GM21737 (cell line): ENCODE results near the gene SHISA6.

Source experiments
- ATAC-seq: cut with Tn5 transposase; IDR thresholded peaks from one replicate; pipeline ENCODE4 v1.9.1; 2021; ENCODE audit warnings: mild to moderate bottlenecking, moderate library complexity; ENCODE audit not compliant: unreplicated experiment

SHISA6 gene

GRCh38 chr17:11438673-11439072 lies 197.7 kb downstream of the SHISA6 start:
- no peak for ATAC-seq

GRCh38 chr17:11441004-11441403 lies 200.0 kb downstream of the SHISA6 start:
- ATAC-seq: no peak

GRCh38 chr17:11446316-11446715 lies 205.3 kb downstream of the SHISA6 start:
- no peak for ATAC-seq

GRCh38 chr17:11454096-11454495 lies 213.1 kb downstream of the SHISA6 start:
- no peak for ATAC-seq

- ATAC-seq: no peak
Measured at GRCh38 chr17:11458279-11458678, 217.3 kb downstream of the SHISA6 start.

GRCh38 chr17:11459861-11460331 lies 218.9 kb downstream of the SHISA6 start:
- ATAC-seq: no peak

- no peak for ATAC-seq
Measured at GRCh38 chr17:11461993-11462548, 221.1 kb downstream of the SHISA6 start.

- ATAC-seq: no peak
Measured at GRCh38 chr17:11467639-11468038, 226.6 kb downstream of the SHISA6 start.

GRCh38 chr17:11485336-11486100 lies 244.5 kb downstream of the SHISA6 start:
- no peak for ATAC-seq

- ATAC-seq: no peak
Measured at GRCh38 chr17:11486101-11486867, 245.3 kb downstream of the SHISA6 start.

GRCh38 chr17:11486868-11487310 lies 245.9 kb downstream of the SHISA6 start:
- ATAC-seq: no peak

- no peak for ATAC-seq
Measured at GRCh38 chr17:11487469-11487868, 246.5 kb downstream of the SHISA6 start.

- no peak for ATAC-seq
Measured at GRCh38 chr17:11488407-11488806, 247.4 kb downstream of the SHISA6 start.

- ATAC-seq: no peak
Measured at GRCh38 chr17:11490171-11490755, 249.2 kb downstream of the SHISA6 start.

GRCh38 chr17:11492511-11492910 lies 251.5 kb downstream of the SHISA6 start:
- ATAC-seq: no peak

- no peak for ATAC-seq
Measured at GRCh38 chr17:11493936-11494335, 252.9 kb downstream of the SHISA6 start.

GRCh38 chr17:11495613-11496012 lies 254.6 kb downstream of the SHISA6 start:
- no peak for ATAC-seq

GRCh38 chr17:11499881-11500280 lies 258.9 kb downstream of the SHISA6 start:
- ATAC-seq: no peak

GRCh38 chr17:11503308-11504035 lies 262.5 kb downstream of the SHISA6 start:
- no peak for ATAC-seq

- ATAC-seq: no peak
Measured at GRCh38 chr17:11506635-11507034, 265.6 kb downstream of the SHISA6 start.

GRCh38 chr17:11511696-11512095 lies 270.7 kb downstream of the SHISA6 start:
- no peak for ATAC-seq
